ENCODE measurements around the gene PARD3.

DNA sequence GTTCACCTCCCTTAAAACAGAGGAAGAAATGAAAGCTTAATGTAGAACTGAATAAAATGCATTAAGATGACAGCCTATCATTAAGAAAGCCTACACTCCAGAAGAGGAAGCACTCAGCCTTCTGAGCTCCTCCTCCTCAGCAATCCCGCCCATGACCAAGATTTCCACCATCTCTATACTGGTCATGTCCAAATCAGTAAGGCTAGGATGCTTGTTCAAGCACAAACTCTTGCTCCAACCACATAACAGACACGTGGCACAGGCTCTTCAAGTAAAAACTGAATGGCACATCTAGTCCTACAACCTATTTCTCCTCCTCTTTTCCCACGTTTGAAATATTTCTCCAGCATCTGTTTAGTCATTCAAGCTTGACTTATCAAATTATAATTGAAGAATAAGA, 454.1 kb downstream of the PARD3 start:
- TF ChIP-seq, protein P1, sequence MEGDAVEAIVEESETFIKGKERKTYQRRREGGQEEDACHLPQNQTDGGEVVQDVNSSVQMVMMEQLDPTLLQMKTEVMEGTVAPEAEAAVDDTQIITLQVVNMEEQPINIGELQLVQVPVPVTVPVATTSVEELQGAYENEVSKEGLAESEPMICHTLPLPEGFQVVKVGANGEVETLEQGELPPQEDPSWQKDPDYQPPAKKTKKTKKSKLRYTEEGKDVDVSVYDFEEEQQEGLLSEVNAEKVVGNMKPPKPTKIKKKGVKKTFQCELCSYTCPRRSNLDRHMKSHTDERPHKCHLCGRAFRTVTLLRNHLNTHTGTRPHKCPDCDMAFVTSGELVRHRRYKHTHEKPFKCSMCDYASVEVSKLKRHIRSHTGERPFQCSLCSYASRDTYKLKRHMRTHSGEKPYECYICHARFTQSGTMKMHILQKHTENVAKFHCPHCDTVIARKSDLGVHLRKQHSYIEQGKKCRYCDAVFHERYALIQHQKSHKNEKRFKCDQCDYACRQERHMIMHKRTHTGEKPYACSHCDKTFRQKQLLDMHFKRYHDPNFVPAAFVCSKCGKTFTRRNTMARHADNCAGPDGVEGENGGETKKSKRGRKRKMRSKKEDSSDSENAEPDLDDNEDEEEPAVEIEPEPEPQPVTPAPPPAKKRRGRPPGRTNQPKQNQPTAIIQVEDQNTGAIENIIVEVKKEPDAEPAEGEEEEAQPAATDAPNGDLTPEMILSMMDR (IDR thresholded peaks at IDR 0.05; ENCODE audit: poor library complexity, severe bottlenecking): no peak
- TF ChIP-seq TAF1 (IDR thresholded peaks at IDR 0.05; ENCODE audit: low read depth) (no peak), RAD21 (conservative IDR thresholded peaks at IDR 0.05) (no peak), POLR2AphosphoS5 (IDR thresholded peaks at IDR 0.05) (no peak), MXI1 (conservative IDR thresholded peaks at IDR 0.05; ENCODE audit: poor library complexity, severe bottlenecking) (no peak), EP300 (conservative IDR thresholded peaks at IDR 0.05; ENCODE audit: poor library complexity, severe bottlenecking) (no peak)
